GM12892 (cell line): ENCODE results near the gene GNB1.

Experiments
- POLR2A ChIP-seq: IDR thresholded peaks from 2 replicates; pipeline ENCODE4 v1.6.1; 2011; ENCODE audit warnings: low read depth, low read length, control low read depth
- POLR2AphosphoS5 ChIP-seq: IDR thresholded peaks from 2 replicates; pipeline ENCODE4 v1.6.1; 2011; ENCODE audit warnings: low read depth, low read length, control low read depth
- TAF1 ChIP-seq: IDR thresholded peaks from 2 replicates; pipeline ENCODE4 v1.6.1; 2011; ENCODE audit warnings: low read depth, mild to moderate bottlenecking, control low read depth, low read length, borderline replicate concordance

DNA sequence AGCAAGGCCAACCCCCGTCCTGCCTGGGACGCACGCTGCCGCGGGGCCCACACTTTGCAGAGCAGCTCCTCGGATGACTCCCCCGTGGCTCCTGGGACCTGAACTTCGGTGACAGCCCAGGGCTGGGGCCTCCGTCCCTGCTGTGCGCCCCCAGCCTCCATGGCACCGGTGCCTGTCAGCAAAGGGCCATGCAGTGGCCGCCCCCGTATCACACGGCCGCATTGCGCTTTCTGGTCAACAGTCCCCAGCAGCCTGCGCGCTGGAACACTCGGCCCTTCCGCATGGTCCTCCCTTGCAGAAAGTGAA lies 130.6 kb downstream of the GNB1 start:
- no peak for TF ChIP-seq POLR2A
- TF ChIP-seq POLR2AphosphoS5, result no peak
- TF ChIP-seq TAF1, result no peak
